Measurements from ENCODE around the gene KCND3.

The KCND3 gene

GRCh38 chr1:111908011-111908621, 81.4 kb downstream of the KCND3 start:
- DNase-seq = no peak

- DNase-seq = peak in 1 of 2 donors; percentile 2
Observed at GRCh38 chr1:111907321-111907720, 82.1 kb downstream of the KCND3 start.

GRCh38 chr1:111906816-111907215, 82.7 kb downstream of the KCND3 start:
- DNase-seq = no peak

GRCh38 chr1:111906111-111906510, 83.4 kb downstream of the KCND3 start:
- DNase-seq = no peak

- peak; percentile 8 to 23 for DNase-seq
Observed at GRCh38 chr1:111904478-111905218, 84.8 kb downstream of the KCND3 start.

GRCh38 chr1:111903871-111904449, 85.5 kb downstream of the KCND3 start:
- no peak for DNase-seq

GRCh38 chr1:111903148-111903870, 86.2 kb downstream of the KCND3 start:
- no peak for DNase-seq

GRCh38 chr1:111895469-111895868, 94.0 kb downstream of the KCND3 start:
- DNase-seq = no peak

GRCh38 chr1:111895017-111895416, 94.5 kb downstream of the KCND3 start:
- DNase-seq = no peak

GRCh38 chr1:111894497-111894896, 95.0 kb downstream of the KCND3 start:
- no peak for DNase-seq

- DNase-seq = no peak
Observed at GRCh38 chr1:111891566-111891965, 97.9 kb downstream of the KCND3 start.

- no peak for DNase-seq
Observed at GRCh38 chr1:111888740-111889376, 100.6 kb downstream of the KCND3 start.

- DNase-seq = no peak
Observed at GRCh38 chr1:111887875-111888274, 101.6 kb downstream of the KCND3 start.

GRCh38 chr1:111887385-111887784, 102.1 kb downstream of the KCND3 start:
- no peak for DNase-seq

- no peak for DNase-seq
Observed at GRCh38 chr1:111886741-111887140, 102.7 kb downstream of the KCND3 start.

GRCh38 chr1:111884772-111885443, 104.6 kb downstream of the KCND3 start:
- DNase-seq = no peak

- DNase-seq = no peak
Observed at GRCh38 chr1:111882986-111883560, 106.4 kb downstream of the KCND3 start.

GRCh38 chr1:111882559-111882958, 106.9 kb downstream of the KCND3 start:
- no peak for DNase-seq

- no peak for DNase-seq
Observed at GRCh38 chr1:111880881-111881837, 108.3 kb downstream of the KCND3 start.

GRCh38 chr1:111879081-111879480, 110.4 kb downstream of the KCND3 start:
- DNase-seq = no peak

- DNase-seq = no peak
Observed at GRCh38 chr1:111878649-111879048, 110.8 kb downstream of the KCND3 start.
